Measurements from ENCODE around the gene CTSO. TPM values are rescaled to one million over a fixed set of nuclear protein-coding genes. Genes with fewer than 3 reads are reported as not detected.

CTSO gene
- 0.90 to 0.99 TPM (median 0.95 TPM) in 5 replicates for total RNA-seq (2022; extraction: Qiagen RNA extraction)

GRCh38 chr4:155953151-155954117, at the start of gene CTSO:
Gene CTSO, minus strand, starts transcription at chr4:155953866. Its CDS starts 19 bp downstream, at chr4:155953847.

DNA sequence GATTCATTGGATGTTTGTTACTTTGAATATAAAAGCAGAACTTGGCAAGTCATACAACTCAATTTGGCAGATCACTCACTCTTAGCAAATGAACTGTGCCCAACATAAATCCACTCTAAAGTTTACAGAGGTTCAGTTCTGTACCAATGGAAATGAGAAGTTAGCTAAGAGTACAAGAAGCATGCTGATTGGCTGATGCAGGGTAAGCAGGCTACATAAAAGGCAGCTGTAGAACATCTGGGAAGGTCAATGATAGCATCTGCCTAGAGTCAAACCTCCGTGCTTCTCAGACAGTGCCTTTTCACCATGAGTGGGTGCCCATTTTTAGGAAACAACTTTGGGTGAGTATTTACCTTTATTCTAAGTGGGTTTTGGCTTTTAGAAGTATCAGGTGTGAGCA, 50.2 kb downstream of the CTSO start, which contains the start of gene TDO2:
Gene TDO2 (plus strand): TSS at position 244 of the 400 bp plus-strand sequence. CDS start 63 bp downstream, at position 307.

Other genes with a start within 250 kb of the CTSO start
- gene GUCY1B1, start 194.8 kb downstream of the CTSO start, total RNA-seq (2022; extraction: Qiagen RNA extraction) = 0.17 to 0.30 TPM (median 0.20 TPM) in 5 replicates
- not detected in 5 replicates for gene ASIC5, start 87.6 kb downstream of the CTSO start, total RNA-seq (2022; extraction: Qiagen RNA extraction)
- 0.37 to 0.63 TPM (median 0.55 TPM) in 5 replicates for gene TDO2, start 50.2 kb downstream of the CTSO start, total RNA-seq (2022; extraction: Qiagen RNA extraction)